Activated CD4-positive, alpha-beta T cell treated with anti-CD3 and anti-CD28 coated beads for 1 hour (primary cell): ENCODE data around the gene PHACTR2.
"Not testable (repeated sequence)": the region's sequence is repeated elsewhere in the genome, so short reads cannot be mapped to it uniquely, and the experiment has no call there.

Experiments
- DNase-seq: peaks from one replicate; pipeline ENCODE4 v3.0.0-alpha.2; 2020

Gene PHACTR2

DNA sequence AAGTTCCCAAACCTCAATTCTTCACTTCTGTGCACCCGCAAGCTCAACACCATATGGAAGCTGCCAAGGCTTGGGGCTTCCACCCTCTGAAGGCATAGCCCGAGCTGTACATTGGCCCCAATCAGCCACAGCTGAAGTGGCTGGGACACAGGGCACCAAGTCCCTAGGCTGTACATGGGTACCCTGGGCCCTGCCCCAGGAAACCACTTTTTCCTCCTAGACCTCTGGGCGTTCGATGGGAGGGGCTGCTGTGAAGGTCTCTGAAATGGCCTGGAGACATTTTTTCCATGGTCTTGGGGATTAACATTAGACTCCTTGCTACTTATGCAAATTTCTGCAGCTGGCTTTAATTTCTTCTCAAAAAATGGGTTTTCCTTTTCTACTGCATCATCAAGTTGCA lies 195.8 kb downstream of the PHACTR2 start:
- DNase-seq: not testable (repeated sequence)

- DNase-seq: not testable (repeated sequence)
Measured at GRCh38 chr6:143874503-143874902, 196.7 kb downstream of the PHACTR2 start.

DNA sequence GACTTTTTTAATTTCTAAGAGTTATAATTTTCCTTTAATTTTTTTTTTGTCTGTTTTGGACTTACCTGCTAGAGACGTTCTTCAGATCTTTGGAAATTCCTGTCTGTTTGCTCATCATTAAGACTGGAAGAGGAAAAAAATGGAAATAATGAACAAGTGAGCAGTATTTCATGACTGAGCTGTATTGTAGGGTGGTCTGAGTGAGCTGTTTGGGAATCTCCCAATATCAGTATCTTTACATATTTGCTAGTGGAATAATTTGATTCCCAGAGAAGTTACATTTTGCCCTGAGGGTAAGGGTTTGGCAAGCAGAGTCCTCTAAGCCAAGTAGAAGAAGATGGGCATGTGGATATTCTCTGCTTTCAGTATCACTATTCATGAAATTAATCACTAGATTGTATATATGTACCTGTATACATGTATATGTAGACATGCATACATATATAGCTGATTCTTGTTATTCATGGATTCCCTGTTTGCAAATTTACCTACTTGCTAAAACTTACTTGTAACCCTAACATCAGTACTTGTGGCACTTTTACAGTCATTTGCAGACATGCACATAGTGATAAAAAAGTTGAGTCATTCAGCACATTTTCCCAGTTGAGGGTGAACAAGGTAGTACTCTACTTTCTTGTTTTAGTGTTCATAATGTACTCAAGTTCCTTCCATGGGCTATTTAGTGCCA lies 200.0 kb downstream of the PHACTR2 start:
- no peak for DNase-seq

- DNase-seq: no peak
Measured at GRCh38 chr6:143878272-143878760, 200.6 kb downstream of the PHACTR2 start.

- DNase-seq: no peak
Measured at GRCh38 chr6:143880412-143880811, 202.6 kb downstream of the PHACTR2 start.
